NCI-H526 treated with DMSO at 0.1 percent for 48 hours (cell line): Measurements from ENCODE around the gene HSD17B1.
"Not testable (repeated sequence)": the region's sequence is repeated elsewhere in the genome, so short reads cannot be mapped to it uniquely, and the experiment has no call there.

Source experiments
- DNase-seq: peaks from one replicate; lab custom pipeline; 2025; lab: John Stamatoyannopoulos, UW

The HSD17B1 gene

DNA sequence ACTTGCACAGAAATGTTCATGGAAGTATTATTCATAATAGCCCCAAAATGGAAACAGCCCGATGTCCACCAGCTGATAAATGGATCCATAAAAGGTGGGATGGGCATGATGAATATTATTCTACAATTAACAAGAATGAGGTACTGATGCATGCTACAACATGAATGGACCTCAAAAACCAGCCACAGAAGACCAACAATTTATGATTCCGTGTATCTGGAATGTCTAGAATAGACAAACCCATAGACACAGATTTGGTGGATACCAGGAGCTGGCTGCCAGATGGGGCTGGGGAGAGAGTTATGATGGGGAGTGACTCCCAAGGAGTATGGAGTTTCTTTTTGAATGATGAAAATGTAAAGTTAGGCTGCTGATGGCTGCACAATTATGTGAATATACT lies 27.5 kb upstream of the HSD17B1 start:
- DNase-seq: no peak

DNA sequence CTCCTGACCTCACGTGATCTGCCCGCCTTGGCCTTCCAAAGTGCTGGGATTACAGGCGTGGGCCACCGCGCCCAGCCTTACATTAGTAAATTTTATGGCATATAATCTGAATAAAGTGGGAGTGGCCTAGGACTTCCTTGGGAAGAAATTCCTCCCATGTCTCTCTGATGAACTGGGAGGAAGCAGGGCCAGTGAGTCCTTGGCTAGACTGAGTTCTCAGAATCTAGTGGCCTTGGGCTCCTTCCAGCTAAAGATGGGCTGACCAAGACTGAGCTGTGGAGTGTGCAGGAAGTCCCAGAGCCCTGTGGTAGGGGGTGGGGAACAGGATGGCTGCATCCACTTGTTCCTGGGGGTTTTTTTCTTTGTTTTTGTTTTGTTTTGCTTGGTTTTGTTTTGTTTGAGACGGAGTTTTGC lies 26.7 kb upstream of the HSD17B1 start:
- no peak for DNase-seq

DNA sequence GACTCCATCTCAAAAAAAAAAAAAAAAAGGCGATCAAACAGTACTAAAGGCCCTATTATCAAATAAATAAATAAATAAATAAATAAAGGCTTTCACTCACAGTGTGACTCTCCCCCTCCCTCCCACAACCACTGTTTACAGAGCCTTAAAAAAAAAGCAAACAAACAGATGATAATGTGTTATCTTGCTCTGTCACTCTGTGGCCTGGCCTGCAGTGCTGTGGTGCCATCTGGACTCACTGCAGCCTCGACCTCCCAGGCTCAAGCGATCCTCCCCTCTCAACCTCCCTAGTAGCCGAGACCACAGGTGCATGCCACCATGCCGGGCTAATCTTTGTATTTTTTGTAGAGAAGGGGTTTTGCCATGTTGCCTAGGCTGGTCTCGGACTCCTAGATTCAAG lies 24.8 kb upstream of the HSD17B1 start:
- no peak for DNase-seq

DNA sequence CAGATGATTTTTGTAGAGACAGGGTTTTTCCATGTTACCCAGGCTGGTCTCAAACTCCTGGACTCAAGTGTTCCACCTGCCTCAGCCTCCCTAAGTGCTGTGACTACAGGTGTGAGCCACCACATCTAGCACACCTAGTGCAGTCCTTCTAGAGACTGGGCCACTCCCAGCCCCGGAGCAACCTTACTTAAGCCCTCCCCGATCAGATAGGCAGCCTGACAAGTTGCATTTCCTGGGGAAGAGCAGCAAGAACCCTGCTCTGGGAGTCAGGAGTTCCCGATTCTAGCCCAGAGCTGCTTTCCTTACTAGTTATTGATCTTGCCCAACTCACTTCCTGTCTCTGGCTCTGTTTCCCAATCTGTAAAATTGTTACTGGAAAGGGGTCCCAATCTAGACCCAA lies 23.7 kb upstream of the HSD17B1 start:
- no peak for DNase-seq

DNA sequence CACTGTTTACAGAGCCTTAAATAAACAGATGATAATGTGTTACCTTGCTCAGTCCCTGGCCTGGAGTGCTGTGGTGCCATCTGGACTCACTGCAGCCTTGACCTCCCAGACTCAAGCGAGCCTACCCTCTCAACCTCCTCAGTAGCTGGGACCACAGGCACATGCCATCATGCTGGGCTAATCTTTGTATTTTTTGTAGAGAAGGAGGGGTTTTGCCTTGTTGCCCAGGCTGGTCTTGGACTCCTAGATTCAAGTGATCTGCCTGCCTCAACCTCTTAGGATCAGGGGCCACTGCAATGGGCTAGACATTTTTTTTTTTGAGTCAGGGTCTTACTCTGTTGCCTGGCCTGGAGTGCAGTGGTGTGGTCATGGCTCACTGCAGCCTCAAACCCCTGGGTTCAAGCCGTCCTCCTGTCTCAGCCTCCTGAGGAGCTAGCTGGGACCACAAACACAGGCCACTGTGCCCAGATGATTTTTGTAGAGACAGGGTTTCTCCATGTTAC lies 21.7 kb upstream of the HSD17B1 start:
- no peak for DNase-seq

DNA sequence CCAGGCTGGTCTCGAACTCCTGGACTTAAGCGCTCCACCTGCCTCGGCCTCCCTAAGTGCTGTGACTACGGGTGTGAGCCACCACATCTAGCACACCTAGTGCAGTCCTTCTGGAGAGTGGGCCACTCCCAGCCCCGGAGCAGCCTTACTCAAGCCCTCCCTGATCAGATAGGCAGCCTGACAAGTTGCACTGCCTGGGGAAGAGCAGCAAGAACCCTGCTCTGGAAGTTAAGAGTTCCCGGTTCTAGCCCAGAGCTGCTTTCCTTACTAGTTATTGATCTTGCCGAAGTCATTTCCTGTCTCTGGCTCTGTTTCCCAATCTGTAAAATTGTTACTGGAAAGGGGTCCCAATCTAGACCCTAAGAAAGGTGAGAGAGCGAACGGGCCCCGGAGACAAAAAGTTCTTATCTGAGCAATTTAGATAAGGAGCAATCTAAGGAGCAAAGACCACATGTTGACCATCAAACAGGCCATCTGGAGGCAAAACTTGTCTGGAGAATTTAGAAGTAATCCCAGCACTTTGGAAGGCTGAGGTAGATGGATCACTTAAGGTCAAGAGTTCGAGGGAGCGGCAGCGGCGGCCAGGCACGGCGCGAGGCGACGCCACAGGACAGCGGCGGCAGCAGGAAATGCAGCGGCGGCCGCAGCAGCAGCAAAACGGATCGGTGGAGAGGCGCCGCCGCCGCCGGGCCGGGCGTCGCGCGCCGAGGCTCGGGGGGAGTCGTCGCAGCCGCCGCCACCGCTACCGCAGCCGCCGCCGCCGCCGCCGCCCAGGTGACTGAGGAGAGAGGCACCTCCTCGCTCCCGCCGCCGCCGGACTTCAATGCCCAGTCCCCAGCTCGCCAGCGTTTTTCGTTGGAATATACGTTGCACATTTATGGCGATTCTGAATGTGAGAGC lies 21.0 kb upstream of the HSD17B1 start:
- peak; percentile 25 for DNase-seq

DNA sequence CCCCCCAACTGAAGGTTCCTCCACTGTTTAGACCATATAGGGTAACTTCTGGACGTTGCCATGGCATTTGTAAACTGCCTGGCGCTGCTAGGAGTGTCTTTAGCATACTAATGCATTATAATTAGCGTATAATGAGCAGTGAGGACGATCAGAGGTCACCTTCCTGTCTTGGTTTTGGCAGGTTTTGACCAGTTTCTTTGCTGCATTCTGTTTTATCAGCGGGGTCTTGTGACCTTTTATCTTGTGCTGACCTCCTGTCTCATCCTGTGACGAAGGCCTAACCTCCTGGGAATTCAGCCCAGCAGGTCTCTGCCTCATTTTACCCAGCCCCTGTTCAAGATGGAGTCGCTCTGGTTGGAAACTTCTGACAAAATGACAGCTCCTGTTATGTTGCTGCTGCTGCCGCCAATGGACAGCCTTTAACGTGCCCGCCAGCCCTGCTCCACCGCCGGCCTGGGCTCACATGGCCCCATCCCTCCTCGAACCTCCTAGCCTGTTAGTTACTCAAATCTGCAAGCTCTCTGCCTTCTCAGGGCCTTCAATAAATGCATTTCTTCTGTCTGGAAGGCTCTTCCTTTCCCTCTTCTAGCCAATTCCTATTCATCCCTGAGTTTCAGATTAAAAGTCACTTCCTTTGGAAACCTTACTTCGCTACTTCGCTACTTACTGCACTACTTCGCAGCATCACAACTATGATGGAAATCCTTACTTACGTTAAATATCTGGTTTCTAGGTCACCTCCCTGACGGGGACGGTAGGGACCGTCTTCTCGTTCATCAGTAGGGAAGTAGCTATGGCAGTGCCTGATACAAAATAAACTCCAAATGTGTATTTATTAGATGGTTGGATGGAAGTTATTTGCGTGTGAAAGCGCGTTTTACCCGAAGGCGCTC lies 17.3 kb upstream of the HSD17B1 start:
- no peak for DNase-seq

DNA sequence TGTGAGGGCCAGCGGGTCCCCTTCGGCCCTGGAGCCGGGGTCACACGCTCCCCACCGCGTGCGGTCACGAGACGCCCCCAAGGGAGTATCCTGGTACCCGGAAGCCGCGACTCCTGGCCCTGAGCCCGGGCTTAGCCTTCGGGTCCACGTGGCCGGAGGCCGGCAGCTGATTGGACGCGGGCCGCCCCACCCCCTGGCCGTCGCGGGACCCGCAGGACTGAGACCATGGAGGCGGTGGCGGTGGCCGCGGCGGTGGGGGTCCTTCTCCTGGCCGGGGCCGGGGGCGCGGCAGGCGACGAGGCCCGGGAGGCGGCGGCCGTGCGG lies 16.7 kb upstream of the HSD17B1 start, which contains the start of gene NAGLU:
TSS of gene NAGLU (plus strand) at position 194 of the 324 bp plus-strand sequence. CDS start at position 226, 32 bp downstream.
- peak; percentile 68 for DNase-seq

DNA sequence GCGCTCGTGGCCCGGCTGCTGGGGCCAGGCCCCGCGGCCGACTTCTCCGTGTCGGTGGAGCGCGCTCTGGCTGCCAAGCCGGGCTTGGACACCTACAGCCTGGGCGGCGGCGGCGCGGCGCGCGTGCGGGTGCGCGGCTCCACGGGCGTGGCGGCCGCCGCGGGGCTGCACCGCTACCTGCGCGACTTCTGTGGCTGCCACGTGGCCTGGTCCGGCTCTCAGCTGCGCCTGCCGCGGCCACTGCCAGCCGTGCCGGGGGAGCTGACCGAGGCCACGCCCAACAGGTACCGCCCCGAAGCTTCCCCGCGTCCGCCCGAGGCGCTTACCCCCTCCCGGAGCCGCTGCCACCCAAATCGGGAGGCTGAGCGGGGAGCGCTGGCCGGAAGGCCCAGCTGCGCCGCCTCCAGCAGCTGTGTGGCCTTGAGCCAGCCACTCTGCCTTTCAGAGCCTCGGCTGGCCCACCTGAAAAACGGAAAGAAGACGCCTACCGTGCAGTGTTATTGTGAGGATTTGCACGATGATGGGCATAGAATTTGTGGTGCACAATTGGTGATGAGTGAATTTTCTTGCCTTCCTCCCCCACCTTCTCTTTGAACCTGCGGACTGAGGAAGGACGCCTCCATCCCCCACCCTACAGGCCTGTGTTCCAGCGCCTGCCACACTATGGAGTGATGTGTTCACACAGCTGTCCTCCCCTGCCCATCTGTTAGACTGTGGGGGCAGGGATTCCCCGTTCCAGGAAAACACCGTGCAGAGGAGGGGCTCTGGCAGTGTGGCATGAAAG lies 16.2 kb upstream of the HSD17B1 start:
- peak; percentile 54 for DNase-seq

DNA sequence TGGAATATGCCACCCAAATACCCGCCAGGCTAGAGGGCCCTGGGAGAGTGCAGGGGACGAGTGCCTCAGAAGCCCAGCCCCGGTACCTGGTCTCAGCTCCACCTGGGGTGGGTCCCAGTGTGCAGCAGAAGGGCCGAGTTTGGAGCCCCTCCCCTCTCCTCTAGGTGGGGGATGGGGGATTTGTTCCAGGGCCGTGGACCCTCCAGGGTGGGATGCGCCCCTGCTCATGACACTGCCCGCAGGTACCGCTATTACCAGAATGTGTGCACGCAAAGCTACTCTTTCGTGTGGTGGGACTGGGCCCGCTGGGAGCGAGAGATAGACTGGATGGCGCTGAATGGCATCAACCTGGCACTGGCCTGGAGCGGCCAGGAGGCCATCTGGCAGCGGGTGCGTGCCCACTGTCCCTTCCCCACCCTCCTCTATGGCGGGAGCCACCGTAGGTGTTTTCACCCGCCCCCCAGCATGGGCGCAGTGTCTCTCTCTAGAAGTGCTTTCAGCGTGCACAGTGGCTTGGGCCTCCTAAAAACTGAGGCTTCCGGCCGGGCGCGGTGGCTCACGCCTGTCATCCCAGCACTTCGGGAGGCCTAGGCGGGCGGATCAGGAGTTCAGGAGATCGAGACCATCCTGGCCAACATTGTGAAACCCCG lies 15.4 kb upstream of the HSD17B1 start:
- no peak for DNase-seq

DNA sequence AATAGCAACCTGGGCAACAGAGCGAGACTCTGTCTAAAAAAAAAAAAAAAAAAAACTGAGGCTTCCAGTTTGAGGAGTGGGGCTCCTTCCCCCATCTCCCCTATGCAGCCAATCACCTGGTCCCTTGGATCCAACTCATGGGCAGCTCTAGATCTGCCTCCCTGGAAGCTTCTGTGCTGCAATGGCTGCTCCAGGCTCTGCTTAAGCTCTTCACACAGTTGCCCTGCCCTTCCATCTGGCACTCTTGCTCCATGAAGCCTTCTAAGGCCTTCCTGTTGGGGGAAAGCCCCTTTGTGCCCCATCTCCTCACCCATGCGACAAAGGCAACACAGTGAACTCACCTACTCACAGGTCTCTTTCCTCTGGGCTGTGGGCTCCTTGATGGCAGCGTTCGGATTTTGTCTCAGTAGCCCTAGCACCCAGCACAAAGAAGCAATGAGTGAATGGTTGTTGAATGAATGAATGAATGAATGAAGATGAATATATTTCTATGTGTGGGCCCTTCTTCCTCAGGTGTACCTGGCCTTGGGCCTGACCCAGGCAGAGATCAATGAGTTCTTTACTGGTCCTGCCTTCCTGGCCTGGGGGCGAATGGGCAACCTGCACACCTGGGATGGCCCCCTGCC lies 14.8 kb upstream of the HSD17B1 start:
- no peak for DNase-seq

DNA sequence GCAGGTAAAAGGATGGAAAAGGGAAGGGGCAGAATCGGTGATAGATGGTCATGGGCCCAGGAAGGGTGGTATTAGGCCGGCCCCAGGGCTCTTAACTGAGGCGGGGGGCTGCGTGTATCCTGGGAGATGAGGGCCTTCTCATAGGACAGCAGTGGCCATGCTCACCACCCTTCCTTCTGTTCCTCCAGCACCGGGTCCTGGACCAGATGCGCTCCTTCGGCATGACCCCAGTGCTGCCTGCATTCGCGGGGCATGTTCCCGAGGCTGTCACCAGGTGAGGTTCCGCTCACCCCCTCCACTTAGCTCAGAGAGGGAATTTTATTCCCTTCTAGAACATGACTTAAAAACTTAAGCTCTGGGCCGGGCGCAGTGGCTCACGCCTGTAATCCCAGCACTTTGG lies 14.2 kb upstream of the HSD17B1 start:
- DNase-seq: no peak

DNA sequence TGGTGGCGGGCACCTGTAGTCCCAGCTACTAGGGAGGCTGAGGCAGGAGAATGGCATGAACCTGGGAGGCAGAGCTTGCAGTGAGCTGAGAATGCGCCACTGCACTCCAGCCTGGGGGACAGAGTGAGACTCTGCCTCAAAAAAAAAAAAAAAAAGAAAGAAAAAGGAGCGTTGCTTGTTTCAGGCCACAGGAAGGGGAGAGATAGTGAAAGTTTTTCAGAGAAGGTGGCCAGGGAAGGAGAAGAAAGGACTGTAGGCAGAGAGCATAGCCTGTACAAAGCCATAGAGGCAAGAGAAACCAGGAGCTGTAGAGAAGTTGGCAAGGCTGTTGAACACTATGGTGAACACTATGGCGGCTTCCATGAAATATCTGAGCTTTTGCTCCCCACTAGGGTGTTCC lies 12.2 kb upstream of the HSD17B1 start:
- DNase-seq: not testable (repeated sequence)

DNA sequence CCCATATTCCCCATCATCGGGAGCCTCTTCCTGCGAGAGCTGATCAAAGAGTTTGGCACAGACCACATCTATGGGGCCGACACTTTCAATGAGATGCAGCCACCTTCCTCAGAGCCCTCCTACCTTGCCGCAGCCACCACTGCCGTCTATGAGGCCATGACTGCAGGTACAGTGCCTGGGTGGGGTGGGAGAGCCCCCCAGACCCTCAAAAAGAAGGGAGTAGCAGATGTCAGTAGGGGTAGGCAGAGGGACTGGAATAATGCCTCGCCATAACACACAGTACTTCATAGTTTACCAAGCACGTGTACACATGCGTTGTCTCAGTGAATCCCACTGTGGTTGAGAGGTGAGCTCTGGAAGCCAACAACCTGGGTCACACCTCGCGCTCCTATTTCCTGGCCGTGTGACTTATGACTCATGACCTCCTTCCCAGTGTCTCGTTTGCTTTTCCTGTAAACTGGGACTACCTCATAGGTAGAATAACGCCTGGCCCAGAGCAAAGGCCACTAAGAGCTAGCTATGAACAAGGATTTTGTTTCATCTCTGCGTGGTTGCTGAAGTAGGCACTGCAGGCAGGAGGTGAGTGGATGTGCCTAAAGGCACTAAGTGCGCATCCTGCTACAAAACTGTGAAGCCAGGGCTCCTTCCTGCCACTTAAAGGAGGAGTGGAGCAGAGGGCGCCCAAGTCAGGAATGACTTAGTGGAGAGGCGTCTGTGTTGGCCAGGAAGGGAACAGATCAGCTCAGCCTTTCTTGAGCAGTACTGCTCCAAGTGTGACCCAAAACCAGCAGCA lies 11.5 kb upstream of the HSD17B1 start:
- DNase-seq: no peak

DNA sequence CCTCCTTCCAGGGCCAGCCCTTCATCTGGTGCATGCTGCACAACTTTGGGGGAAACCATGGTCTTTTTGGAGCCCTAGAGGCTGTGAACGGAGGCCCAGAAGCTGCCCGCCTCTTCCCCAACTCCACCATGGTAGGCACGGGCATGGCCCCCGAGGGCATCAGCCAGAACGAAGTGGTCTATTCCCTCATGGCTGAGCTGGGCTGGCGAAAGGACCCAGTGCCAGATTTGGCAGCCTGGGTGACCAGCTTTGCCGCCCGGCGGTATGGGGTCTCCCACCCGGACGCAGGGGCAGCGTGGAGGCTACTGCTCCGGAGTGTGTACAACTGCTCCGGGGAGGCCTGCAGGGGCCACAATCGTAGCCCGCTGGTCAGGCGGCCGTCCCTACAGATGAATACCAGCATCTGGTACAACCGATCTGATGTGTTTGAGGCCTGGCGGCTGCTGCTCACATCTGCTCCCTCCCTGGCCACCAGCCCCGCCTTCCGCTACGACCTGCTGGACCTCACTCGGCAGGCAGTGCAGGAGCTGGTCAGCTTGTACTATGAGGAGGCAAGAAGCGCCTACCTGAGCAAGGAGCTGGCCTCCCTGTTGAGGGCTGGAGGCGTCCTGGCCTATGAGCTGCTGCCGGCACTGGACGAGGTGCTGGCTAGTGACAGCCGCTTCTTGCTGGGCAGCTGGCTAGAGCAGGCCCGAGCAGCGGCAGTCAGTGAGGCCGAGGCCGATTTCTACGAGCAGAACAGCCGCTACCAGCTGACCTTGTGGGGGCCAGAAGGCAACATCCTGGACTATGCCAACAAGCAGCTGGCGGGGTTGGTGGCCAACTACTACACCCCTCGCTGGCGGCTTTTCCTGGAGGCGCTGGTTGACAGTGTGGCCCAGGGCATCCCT lies 9.3 kb upstream of the HSD17B1 start:
- no peak for DNase-seq

DNA sequence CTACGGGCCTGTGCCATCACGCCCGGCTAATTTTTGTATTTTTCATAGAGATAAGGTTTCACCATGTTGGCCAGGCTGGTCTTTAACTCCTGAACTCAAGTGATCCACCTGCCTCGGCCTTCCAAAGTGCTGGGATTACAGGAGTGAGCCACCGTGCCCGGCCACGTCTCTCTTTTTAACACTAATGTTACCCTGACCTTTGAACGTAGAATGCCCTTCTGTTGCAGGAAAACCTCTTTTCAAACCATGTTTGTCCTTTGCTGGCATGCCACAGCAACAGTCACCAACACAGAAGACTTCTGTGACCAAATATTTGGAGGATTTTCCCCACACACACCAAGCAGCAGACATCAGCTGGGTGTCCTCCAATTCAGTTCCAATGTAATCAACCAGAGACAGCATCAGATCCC lies 7.8 kb upstream of the HSD17B1 start:
- DNase-seq: no peak

DNA sequence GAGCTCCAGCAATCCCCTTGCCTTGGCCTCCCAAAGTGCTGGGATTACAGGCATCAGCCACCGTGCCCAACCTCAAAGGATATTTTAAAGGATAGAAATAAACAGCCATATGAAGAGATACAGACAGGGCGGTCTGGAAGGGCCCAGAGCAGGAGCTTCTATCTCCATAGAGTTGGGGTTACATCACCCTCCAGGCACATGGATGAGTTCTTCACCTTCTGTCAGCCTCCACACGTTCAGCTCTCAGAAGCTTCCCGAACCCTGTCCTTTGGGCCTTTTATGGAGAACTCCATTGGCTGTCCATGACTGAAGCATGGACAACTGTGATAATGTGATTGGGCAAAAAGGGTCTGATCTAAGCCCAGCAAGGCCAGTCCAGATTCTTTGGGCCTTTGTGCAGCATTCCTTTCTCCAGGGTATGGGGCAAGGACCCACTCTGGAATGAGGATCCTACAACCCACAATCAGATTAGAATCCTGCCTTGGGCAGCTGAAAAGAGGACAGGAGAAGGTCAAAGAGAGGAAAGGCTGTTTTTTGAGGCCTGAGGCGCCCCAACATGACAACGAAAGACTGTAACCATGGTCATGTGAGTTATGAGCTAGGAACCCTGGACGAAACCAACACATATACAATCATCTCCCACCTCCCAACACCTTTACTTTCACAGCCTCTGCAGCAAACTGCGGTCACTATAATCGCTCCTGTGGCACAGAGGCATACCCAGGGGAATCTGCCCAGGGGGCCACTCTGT lies 6.8 kb upstream of the HSD17B1 start:
- DNase-seq: not testable (repeated sequence)

DNA sequence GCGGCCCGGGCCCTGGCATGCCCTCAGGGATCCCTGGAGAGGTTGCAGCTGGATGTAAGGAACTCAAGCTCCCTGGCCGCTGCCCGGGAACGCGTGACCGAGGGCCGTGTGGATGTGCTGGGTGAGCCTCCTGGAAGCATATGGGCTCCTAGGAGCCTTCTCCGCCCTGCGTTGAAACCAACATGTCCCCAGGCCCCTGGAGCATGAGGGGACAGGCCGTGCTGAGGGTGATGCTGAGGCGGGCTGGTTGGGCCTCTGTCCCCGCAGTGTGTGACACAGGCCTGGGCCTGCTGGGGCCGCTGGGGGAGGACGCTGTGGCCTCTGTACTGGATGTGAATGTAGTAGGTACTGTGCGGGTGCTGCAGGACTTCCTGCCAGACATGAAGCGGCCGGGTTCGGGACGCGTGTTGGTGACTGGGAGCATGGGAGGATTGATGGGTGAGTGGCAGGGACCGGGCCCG lies 5.7 kb upstream of the HSD17B1 start:
- DNase-seq: no peak
